ENCODE results near the gene MNX1.

The MNX1 gene

DNA sequence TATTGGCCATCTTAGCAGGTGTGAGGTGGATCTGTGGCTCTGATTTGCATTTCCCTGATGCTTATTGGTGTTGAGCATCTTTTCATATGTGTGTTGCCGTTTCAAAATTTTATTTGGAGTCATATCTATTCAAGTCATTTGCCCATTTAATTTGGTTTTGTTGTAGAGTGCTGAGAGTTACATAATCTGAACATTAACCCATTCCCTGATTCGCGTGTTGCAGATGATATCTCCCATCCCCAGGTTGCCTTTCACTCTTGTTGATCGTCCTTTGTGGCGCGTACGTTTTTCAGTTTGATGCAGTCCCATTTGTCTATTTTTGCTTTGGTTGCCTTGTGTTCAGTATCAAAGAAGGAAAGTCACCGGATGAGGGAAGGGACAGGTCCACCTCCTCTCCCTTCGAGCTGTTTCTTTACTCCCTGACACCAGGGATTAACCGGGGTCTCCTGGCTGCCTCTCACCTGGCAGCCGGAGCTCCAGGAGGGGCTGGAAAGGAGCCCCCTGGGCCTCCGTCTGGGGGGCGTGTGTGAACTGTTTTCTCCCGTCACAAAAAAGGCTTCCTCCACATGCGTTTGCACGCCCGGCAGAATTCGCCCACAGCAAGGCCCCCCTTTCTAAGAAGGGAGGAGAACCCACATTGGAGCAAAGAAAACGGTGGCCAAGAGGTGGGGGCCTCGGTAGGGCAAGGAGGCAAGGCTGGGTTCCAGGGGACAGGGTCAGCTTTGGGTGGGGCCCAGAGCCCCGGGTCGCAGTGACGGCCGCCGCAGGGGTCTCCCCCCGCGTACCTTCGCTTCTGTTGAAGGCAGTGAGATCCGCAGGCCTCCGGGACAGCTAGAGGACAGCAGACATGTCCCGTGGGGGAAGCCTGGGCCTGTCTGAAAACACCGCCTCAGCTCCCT lies 8.3 kb downstream of the MNX1 start:
- no peak for DNase-seq

DNA sequence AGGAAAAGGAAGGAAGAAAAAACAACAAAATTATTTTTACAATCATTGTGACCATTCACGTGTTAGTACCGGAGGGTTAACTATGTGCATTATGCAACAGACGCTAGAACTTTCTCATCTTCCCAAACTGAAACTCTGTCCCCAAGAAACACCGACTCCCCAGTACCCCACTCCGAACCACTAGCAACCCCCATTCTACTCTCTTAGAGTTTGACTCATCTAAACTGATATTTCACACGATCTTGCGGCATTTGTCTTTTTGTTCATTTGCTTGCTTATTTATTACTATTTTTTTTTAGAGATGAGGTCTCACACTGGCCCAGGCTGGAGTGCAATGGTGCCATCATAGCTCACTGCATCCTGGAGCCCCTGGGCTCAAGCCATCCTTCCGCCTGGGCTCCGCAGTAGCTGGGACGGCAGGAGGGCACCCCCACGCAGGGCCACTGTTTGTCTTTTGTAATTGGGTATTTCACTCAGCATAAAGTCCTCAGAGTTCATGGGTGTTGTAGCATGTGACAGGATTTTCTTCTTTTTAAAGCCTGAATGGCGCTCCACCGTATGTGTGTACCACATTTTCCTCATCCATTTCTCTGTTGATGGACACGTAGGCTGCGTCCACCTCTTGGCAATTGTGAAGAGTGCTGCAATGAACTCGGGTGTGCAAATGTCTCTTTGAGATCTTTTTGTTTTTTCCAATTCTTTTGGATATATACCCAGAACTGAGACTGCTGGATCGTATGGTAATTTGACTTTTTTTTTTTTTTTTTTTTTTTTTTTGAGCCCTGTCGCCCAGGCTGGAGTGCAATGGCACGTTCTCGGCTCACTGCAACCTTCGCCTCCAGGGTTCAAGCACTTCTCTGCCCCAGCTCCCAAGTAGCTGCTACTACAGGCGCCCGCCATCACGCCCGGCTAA lies 9.5 kb downstream of the MNX1 start:
- DNase-seq = no peak

DNA sequence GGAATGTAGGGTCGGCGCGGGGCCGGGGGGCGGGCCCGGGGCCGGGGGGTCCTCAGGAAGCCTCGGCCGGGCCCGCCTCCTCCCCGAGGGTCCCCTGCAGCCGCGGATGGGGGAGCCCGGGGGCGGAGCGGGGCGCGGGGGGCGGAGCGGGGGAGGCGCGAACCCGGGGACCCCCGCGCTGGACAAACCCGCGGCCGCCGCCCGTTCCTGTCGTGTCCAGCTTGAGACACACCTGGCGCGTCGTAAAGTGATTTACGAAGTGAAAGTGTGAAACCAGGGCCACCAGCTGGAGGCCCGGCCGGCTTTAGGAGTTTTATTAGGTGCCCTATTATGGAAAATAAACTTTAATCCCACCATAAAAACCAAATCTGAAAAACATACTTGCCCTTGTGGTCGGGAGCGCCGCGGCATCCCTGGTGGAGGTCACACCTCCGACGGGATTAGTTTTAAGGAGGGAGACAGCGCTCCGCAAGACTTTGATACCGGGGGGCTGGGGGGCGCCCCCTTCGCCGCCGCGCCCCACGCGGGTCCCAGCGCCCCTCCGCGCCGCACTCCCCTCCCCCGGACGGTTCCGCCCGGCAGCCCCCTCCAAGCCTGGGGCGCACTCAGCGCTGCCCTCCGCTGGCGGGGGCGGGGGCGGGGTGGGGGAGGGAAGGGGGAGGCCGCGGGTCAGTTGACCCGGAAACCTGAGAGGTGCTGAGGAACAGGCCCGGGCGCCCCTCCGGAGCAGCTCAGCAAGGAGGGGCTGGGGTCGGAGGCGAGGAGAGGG lies 10.3 kb downstream of the MNX1 start:
- no peak for DNase-seq

DNA sequence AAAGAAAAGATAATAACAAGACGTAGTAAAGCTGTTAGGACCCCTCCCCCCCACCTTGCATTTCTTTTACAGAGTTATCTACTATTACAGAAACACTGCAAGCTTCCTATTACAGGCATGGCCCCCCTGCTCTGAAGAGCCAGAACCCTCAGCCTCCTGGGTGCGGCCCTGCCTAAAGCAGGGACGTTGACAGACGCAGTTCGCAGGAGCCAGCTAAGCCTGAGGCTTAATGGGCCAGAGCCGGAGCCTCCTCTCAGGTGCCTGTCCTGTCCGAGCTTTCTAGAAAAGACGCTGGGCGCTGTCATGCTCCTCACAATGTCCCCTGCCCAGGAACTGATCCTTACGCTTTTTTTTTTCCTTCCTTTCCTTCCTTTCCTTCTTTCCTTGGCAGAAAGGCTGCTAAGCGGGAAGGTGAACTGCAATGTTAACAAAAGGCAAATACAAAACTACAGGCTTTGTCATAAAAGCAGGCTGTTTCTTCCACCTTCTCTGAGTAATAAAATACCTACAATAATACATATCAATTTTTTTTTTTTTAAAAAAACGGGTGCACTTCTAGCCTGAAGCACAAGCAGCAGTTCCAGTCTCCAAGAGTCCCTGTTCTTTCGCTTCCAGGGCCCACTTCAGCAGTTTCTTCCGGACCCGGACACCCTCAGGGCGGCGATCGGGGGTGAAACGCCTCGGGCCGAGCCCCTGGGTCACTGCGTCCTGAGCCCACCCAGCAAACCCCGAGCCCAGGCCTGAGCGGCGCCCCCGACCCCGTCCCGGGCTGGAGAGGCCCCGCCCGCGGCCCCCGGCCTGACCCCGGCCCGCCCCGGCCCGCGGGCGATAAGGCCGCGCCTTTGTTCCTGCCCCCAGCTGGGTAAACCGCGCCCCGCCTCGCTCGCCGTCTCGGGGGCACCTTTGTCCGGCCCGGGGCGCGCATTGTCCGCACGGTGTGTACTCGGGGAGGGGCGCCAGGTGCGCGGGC lies 11.2 kb downstream of the MNX1 start:
- no peak for DNase-seq

DNA sequence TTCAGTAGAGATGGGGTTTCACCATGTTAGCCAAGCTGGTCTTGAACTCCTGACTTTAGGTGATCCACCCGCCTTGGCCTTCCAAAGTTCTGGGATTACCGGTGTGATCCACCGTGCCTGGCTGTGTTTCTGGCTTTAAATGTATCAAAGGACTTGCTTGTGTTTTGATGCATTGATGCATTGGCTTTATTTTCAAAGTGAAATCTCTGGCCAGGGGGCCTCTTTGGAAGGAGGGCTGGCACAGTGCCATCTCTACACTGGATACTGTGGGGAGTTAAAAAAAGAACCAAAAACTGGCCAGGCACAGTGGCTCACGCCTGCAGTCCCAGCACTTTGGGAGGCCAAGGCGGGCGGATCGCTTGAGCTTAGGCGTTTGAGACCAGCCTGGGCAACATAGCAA lies 16.0 kb downstream of the MNX1 start:
- no peak for DNase-seq

DNA sequence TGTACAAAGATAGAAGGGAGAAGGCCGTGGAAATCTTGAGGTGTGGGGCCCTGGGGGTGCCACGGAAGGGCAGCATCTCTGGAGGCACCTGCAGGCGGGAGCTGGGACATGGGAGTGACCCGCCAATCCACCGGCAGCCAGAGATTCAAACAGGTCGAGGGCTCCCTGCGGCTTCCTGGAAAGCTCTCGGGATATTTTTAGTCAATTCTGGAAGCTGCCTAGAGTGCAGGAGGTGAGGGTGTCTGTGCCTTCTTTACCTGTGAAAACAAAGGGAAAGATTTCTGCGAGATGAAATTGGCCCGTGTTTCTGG lies 16.6 kb downstream of the MNX1 start:
- DNase-seq = no peak

DNA sequence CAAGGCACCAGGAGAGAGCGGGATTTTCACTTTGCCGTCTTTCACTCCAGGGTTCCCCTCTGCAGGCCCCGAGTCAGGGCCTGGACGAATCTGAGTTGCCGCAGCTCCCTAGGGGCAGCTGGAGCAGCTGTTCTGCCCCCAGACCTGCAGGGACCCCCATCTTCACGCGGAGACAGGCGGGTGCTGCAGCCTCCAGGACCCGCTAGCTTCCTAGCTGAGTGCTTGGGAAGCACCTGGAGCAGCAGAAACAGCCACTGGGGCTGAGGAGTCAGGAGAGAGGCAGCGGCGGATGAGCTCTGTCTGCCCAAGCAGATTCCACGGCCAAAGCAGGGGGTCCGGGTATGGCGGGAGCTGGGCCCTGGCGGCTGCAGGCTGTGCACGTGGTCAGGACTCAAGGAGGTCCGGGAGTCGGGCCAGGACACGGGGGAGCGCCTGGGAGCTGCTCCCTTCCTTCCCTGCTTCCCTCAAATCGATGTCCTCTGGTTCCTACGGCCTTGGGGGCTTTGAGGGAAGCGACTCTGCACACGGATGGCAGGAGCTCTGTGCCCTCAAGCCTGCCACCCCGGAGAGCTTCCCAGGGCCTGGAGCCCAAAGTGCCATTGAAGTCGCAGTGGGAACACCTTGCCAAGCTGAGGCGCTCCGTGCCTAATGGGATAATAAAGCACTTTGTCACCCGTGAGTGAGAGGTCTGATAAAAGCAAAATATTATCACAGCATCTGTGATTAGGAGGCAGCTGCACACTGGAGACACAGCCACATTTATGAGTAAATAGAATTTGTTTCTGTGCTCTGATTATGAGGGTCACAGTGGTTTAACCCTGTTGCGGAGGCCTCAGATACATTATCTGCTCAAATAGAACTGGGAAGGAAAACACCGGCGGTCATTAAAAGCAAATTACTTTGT lies 17.2 kb downstream of the MNX1 start:
- DNase-seq = no peak

DNA sequence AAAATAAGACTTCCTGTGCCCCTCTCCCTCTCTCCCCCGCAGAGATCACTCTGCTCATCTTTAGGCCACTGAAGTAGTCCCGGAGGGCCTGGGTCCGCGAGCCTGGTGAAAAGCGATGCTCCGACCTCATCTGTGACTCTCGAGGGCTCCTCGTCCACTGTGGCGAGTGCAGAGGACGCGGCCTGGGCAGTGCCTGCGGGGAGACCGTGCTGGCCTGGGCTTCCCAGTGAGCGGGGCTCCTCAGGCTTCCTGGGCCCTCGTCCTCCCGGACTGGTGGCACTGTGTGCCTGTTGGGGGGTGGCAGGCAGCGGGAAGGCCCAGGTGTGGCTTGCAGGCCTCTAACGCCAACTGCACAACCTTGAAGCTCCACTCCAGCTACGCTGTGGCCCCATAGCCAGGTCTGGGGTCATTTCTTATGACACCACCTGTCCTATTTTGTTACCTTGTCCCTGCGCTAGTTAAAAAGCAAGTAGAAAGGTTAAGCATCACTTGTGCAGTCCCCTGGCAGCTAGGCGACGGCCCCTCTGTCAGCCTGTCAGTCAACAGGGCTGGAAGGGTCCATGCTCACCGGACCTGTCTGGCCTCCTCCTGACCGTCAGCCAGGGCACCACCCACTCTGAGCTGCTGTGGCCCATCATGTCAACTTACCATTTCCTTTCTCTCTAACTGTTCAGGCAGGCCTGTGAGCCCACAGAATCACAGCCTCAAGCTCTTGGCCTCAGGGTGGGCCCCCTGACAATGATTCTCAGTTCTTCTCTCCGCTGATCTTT lies 20.5 kb downstream of the MNX1 start:
- no peak for DNase-seq

DNA sequence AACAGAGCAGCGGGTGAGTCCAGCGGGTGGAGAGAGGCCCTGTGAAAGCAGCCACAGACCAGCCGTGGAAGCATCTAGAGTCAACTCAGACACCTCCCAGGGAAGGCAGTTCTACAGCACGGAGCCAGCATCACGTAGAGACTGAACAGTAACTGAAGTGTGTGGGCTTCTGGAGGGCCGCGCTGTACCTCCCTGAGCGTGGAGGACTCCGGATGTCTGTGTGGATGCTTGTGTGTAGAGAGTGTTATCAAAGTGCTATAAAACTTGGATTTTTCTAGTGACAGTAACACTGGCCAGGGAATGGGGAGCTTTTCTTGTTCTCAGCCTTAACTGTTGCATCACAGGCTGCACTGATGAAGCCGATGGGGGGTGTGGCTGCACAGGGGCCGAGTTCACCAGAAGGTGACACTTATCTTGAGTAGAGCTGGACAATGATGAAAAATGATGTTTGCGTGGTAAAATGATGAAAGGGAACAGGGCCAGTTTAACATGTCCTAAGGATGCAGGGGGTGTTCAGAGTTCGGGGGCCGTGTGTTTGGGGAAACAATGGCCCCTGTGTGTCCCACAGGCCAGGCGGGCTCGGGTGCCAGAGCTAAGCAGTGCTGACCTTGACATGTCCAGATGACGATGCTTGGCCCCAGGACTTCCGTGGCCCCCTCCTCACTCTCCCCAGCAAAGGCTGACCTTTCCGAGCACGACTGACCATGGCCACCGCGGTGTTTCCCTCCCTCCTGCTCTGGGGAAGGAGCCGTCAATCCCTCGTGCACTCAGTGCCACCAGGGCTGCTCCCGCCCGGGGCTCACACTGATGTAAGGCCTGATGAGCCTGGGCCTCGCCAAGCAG lies 21.9 kb downstream of the MNX1 start:
- DNase-seq = no peak

DNA sequence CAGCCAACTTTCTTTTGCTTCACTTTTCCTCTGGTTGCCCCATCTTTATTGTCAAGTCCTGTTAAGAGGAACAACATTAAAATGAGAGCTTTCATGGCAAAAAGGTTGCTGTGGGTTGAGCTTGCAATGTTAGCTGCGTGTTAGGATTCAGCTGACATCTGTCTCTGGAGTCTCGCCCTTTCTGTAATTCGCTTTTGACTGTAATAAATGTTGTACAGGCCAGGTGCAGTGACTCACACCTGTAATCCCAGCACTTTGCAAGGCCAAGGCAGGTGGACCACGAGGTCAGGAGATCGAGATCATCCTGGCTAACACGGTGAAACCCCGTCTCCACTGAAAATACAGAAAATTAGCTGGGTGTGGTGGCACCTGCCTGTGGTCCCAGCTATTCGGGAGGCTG lies 24.1 kb downstream of the MNX1 start:
- no peak for DNase-seq

DNA sequence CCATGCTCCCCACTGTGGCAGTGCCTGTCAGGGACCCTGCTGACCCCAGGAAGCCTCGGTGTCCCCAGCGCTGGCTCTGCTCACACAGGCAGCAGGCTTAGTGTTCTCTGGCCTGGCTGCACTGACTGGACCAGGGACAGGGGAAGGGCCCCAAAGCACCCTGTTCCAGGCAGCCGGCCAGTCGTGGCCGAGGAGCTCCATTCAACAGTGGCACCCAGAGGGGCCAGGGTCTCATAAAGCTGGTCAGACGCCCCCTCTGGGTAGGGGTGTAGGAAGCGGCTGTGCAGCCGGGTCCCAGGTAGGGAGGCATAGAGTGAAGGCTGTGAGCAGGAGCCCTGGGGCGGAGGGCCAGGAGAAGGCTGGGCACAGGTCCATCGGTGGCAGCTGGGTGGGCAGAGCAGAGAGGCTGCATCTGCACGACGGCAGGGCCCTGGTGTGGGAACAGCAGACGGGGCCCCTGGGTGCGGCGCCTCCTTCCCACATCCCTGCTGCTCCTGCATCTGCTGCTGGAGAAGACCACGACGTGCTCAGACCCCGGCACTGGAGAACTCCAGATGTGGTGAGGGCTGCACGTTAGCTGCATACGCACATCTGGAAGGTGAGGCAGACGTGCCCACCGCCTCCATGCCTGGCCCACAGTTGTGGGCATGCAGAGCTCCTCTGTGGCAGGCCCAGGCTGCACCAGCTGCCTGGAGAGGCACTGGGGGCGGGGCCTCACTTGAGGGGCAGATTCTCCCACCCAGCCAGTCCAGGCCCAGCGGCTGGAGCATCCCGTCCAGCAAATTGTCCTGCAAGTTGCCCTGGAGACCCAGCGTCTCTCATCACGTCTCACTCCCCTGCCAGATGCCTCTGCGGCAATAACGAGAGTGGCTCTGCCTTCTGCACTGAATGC lies 25.1 kb downstream of the MNX1 start:
- DNase-seq = no peak

DNA sequence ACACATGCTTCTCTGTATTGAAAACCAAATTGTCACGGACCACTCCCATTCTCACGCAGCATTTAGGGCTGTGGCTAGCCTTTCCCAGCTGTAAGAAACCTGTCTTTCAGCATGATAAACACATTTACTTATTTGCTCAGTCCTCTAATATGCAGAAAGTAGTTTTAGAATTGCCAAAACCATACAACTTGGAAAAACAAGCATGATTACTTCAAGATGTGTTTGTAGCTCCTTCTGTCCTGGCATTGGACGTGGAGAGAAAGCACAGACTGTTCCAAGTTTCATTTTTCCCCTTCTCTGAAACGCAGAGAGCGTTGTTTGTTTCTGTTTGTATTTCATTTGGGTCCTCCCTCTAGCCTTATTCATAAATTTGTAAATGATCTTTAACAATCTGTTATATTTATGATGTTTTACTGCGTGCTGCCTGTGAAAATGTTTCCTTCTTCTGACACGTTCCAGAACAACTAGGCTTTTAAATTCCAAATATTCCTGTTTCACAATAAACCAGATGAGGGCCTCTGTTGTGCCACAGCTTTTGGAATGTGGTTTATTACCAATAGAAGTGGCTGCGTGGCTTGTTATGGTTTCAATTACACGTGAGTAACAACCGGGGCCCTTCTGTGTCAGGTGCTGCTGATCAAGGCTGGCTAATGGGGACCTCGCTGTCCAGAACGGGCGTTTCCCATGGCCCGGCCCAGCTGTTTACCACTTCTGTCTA lies 26.1 kb downstream of the MNX1 start:
- no peak for DNase-seq

DNA sequence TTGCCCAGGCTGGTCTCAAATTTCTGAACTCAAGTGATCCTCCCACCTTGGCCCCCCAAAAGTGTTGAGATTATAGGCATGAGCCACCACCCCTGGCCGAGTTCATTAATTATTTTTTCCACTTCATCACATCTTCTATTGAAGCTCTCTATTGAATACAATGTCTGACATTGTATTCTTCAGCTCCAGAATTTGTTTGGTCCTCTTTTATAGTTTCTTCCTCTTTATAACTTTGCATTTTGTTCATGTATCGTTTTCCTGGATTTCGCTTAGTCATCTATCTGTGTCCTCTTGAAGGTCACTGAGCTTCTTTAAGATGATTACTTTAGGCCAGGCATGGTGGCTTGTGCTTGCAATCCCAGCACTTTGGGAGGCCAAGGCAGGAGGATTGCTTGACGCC lies 30.8 kb downstream of the MNX1 start:
- DNase-seq = no peak

DNA sequence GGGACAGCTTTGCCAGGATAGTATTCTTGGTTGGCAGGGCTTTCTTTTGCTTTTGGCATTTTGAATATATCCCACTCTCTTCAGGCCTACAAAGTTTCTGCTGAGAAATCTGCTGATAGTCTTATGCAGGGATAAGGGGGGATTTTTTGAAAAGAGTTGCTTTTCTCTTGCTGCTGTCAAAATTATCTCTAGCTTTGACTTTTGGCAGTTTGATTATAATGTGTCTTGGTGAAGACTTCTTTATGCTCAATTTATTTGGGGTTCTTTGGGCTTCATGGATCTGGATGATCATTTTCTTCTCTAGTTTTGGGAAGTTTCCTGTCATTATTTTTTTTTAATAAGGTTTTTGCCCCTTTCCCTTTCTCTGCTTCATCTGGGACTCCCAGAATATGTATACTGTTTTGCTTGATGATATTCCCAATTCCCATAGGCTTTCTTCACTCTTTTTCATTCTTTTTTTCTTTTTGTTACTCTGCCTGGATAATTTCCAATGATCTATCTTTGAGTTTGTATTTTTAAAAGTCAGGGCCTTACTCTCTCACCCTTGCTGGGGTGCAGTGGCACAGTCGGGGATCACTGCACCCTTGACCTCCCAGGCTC lies 31.4 kb downstream of the MNX1 start:
- no peak for DNase-seq

DNA sequence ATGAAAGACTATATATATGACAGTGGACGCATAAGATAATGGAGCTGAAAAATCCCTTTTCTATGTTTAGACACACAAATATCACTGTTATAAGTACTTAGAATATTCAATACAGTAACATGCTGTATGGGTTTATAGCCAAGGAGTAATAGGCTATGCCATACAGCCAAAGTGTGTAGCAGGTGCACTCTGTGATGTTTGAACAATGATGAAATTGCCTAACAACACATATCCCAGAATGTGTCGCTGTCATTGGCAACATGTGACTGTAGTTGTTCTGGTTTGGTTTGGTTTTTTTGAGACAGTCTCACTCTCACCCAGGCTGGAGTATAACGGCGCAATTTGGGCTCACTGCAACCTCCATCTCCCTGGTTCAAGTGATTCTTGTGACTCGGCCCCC lies 34.8 kb downstream of the MNX1 start:
- DNase-seq = no peak

DNA sequence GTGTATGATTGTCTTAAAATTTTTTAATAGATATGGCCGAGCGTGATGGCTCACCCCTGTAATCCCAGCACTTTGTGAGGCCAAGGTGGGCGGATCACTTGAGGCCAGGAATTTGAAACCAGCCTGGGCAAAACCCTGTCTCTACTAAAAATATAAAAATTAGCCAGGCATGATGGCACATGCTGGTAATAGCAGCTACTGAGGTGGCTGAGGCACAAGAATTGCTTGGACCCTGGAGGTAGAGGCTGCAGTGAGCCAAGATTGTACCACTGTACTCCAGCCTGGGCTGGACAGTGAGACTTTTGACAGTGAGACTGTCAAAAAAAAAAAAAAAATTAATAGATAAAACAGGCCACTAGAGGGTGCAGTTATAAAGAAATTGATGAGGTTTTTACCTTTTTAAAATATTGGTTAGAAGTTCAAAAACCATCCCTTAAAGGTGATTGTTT lies 40.5 kb downstream of the MNX1 start:
- no peak for DNase-seq

DNA sequence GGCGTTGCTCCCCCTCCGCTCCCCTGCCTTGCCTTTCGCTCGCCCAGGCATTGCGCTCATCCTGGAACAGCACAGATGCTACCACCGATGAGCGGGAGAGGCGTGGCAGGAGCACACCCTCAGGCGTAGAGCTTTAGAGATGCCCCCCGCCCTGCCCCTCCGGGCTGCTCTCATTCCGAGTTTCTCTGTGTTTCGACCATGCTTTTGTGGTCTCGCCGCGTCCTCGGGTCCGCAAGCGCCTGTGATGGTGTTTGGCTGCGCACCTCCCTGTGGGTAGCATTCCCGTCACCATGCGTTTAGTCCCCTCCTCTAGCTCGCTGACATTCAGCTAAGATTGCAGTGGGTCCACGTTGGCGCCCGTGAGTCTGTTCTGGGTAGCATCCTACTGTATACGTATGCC lies 42.3 kb downstream of the MNX1 start:
- no peak for DNase-seq

Data from activated CD4-positive, CD25-positive, alpha-beta regulatory T cell (primary cell).